HepG2 (cell line): ENCODE measurements around the gene GADD45B. TPM values are rescaled to one million over a fixed set of nuclear protein-coding genes. Genes with fewer than 3 reads are reported as not detected.
A peak's percentile ranks its signal among the peaks of the same experiment; 100 is the strongest.

Experiments used
- ATAC-seq: fragments of 200-7000 bp; cut with Tn5 transposase; 3 replicates; pipeline ENCODE4 v1.9.1; 2020; ENCODE audit warnings: mild to moderate bottlenecking, moderate library complexity
- BruUV-seq: library from RNA; stranded (reverse); fragments of 400-500 nt; replicated peaks from 2 replicates; lab custom pipeline; 2021; lab: Mats Ljungman, UMichigan
- CTCF ChIA-PET: fragments of 300-600 bp; formaldehyde crosslinking; extraction: SDS; loops from one replicate; lab custom pipeline; 2021; ENCODE audit warnings: low total read pairs, inconsistent platforms, low intra/inter-chr PET ratio; lab: Yijun Ruan, JAX
- POLR2A ChIA-PET: fragments of 350-600 bp; sonication (Branson Sonifier 250); formaldehyde crosslinking; loops from one replicate; lab custom pipeline; 2020; ENCODE audit warnings: antibody characterized with exemption, inconsistent platforms; lab: Yijun Ruan, JAX
- DNase-seq: peaks from one replicate; pipeline ENCODE4 v3.0.0-alpha.2; 2015; ENCODE audit warnings: low spot score
- FAIRE-seq: peaks from 3 replicates; lab custom pipeline; 2011; peaks lifted over from hg19 to GRCh38; lab: Jason Lieb, UNC
- H2AFZ ChIP-seq: one replicate; pipeline ENCODE4 v1.6.1; 2011; ENCODE audit warnings: low read length, inconsistent platforms
- H3K27ac ChIP-seq: fragments of 300-600 bp; 3 replicates; pipeline ENCODE4 v1.8.0; 2011; ENCODE audit warnings: mixed run types, mild to moderate bottlenecking, mixed read lengths, low read length, inconsistent platforms; ENCODE audit not compliant: insufficient read depth; ENCODE audit errors: extremely low read length
- H3K27me3 ChIP-seq, 2 experiments: fragments of 200-600 bp in 1 of 2; 2 replicates in 1 of 2; 3 replicates in 1 of 2; pipeline versions ENCODE4 v1.6.0 to v1.8.0; 2011; ENCODE audit warnings: low read length in 2 of 2, mild to moderate bottlenecking in 2 of 2, moderate library complexity in 2 of 2, inconsistent platforms in 1 of 2; ENCODE audit not compliant: insufficient read depth in 2 of 2, control insufficient read depth in 1 of 2
- H3K36me3 ChIP-seq, 2 experiments: fragments of 200-600 bp in 1 of 2; replicated peaks in 1 of 2; 2 replicates in 1 of 2; 3 replicates in 1 of 2; pipeline versions ENCODE4 v1.5.1 to v1.8.0; 2011; ENCODE audit warnings: low read length in 2 of 2, inconsistent platforms in 1 of 2; ENCODE audit not compliant: insufficient read depth in 2 of 2, control insufficient read depth in 1 of 2
- H3K4me1 ChIP-seq: 2 replicates; pipeline ENCODE4 v1.5.1; 2012; ENCODE audit warnings: low read length, inconsistent platforms; ENCODE audit not compliant: insufficient read depth
- H3K4me2 ChIP-seq: 2 replicates; pipeline ENCODE4 v1.6.0; 2011; ENCODE audit warnings: low read depth, low read length, inconsistent platforms
- H3K4me3 ChIP-seq, 3 experiments: fragments of 200-600 bp in 1 of 3; sonication (generic), shearing (Covaris generic) in 1 of 3; replicated peaks in 1 of 3; 2 replicates each; pipeline ENCODE4 v1.5.1; 2011 to 2016; ENCODE audit warnings: low read length in 3 of 3, inconsistent platforms in 2 of 3, low read depth in 2 of 3, mild to moderate bottlenecking in 2 of 3, control low read depth in 1 of 3, mixed read lengths in 1 of 3; ENCODE audit not compliant: insufficient read depth in 1 of 3
- H3K79me2 ChIP-seq: one replicate; pipeline ENCODE4 v1.6.1; 2011; ENCODE audit warnings: low read length, inconsistent platforms; ENCODE audit not compliant: insufficient read depth
- H3K9ac ChIP-seq: 2 replicates; pipeline ENCODE4 v1.6.0; 2011; ENCODE audit warnings: mild to moderate bottlenecking, low read depth, low read length, inconsistent platforms; ENCODE audit not compliant: insufficient read depth
- H3K9me3 ChIP-seq: 2 replicates; pipeline ENCODE4 v1.5.1; 2012; ENCODE audit warnings: mild to moderate bottlenecking, low read length
- H4K20me1 ChIP-seq: 2 replicates; pipeline ENCODE4 v1.6.0; 2011; ENCODE audit warnings: inconsistent platforms, mild to moderate bottlenecking, low read length, moderate library complexity; ENCODE audit not compliant: insufficient read depth
- SMC3 ChIP-seq: IDR thresholded peaks from 2 replicates; pipeline ENCODE4 v1.6.1; 2011; ENCODE audit warnings: low read length, improper control_type of control experiment
- TRIM24 ChIP-seq: sonication (generic); formaldehyde crosslinking; IDR thresholded peaks from 2 replicates; pipeline ENCODE4 v1.8.0; 2022; ENCODE audit warnings: mild to moderate bottlenecking, missing genetic modification reagents
- XBP1 ChIP-seq: sonication (generic); formaldehyde crosslinking; IDR thresholded peaks from 2 replicates; pipeline ENCODE4 v1.5.0; 2020; ENCODE audit warnings: missing genetic modification reagents
- ZBTB40 ChIP-seq, 2 experiments: fragments of 450-650 bp in 1 of 2; sonication (generic) in 1 of 2; formaldehyde crosslinking in 1 of 2; IDR thresholded peaks; 2 replicates each; pipeline versions ENCODE4 v1.6.1 to v1.8.0; 2016 to 2022; ENCODE audit warnings: antibody characterized with exemption in 1 of 2, mild to moderate bottlenecking in 1 of 2, missing genetic modification reagents in 1 of 2
- ZNF775 ChIP-seq: sonication (generic); formaldehyde crosslinking; IDR thresholded peaks from 2 replicates; pipeline ENCODE4 v1.4.0; 2020; ENCODE audit warnings: missing genetic modification reagents, mild to moderate bottlenecking, moderate library complexity, borderline replicate concordance
- WGBS: methylation state at CpG from one replicate; pipeline ENCODE4 v1.1.6; 2017; ENCODE audit warnings: low lambda C conversion rate; 5-methylcytosine and 5-hydroxymethylcytosine counted together
- in situ Hi-C: cut with HindIII; loops from 2 replicates; pipeline ENCODE4 v1.10.0; 2017; ENCODE audit warnings: low pct_unique_long_range_greater_than_20kb; ENCODE audit not compliant: extremely low pct_ligation_motif_present
- intact Hi-C: fragments of 100-400 bp; cut with micrococcal nuclease; formaldehyde crosslinking; loops from one replicate; pipeline ENCODE4 v1.10.0; 2022; ENCODE audit not compliant: unreplicated experiment
- polyA plus RNA-seq, 8 experiments: library from polyadenylated mRNA; depleted of rRNA in 3 of 8; stranded (reverse) in 7 of 8; unstranded in 1 of 8; fragments of >200 nt; fragmentation: Illumina TruSeq in 4 of 8; extraction: Trizol in 4 of 8; gene quantifications; 2 replicates each; pipeline versions ENCODE4 v1.2.1 to v1.2.3, GENCODE V29; 2011 to 2016; ENCODE audit warnings: low read depth in 4 of 8, missing spikeins in 1 of 8, mixed read lengths in 1 of 8; ENCODE audit not compliant: insufficient read depth in 1 of 8
- total RNA-seq, 5 experiments: library from RNA; depleted of rRNA; stranded (reverse); fragments of >200 nt; fragmentation: Illumina TruSeq; extraction: Trizol; gene quantifications; 2 replicates each; pipeline ENCODE4 v1.2.3, GENCODE V29; 2016; ENCODE audit warnings: low read depth in 1 of 5
- TF ChIP-seq, protein P1 (sequence below): sonication (generic); formaldehyde crosslinking; IDR thresholded peaks from 2 replicates; pipeline ENCODE4 v1.4.0; 2020; ENCODE audit warnings: missing genetic modification reagents, borderline replicate concordance

The GADD45B gene
- total and polyA plus RNA-seq, 2 of the 13 experiments (the other 11 are each of a cell fraction or from before 2014, with no cell fraction given) = 4.6 to 34.1 TPM

- ATAC-seq = no peak
- H3K9ac ChIP-seq = no peak overlapping the region
- FAIRE-seq = no peak
- WGBS = 96% methylated on average over 6 of the region's 7 CpGs
- H3K27me3 ChIP-seq = no peaks in the 10 kb centered on the region
- peaks cover 76% of the 10 kb centered on the region for H3K79me2 ChIP-seq
- H3K27ac ChIP-seq = no peak overlapping the region
- no TSS peak for BruUV-seq
- no peak overlapping the region for H2AFZ ChIP-seq
- no peak for DNase-seq
- intact Hi-C loops = no loop called here
- TF ChIP-seq ZNF775 (CRISPR knock-in tag) (no peak), SMC3 (no peak), TRIM24 (CRISPR knock-in tag) (no peak), XBP1 (no peak), ZBTB40 (IDR thresholded peaks at IDR 0.05) (peak; percentile 74), ZBTB40 (CRISPR knock-in tag; IDR thresholded peaks at IDR 0.05) (peak; percentile 98)
- TF ChIP-seq, protein P1, sequence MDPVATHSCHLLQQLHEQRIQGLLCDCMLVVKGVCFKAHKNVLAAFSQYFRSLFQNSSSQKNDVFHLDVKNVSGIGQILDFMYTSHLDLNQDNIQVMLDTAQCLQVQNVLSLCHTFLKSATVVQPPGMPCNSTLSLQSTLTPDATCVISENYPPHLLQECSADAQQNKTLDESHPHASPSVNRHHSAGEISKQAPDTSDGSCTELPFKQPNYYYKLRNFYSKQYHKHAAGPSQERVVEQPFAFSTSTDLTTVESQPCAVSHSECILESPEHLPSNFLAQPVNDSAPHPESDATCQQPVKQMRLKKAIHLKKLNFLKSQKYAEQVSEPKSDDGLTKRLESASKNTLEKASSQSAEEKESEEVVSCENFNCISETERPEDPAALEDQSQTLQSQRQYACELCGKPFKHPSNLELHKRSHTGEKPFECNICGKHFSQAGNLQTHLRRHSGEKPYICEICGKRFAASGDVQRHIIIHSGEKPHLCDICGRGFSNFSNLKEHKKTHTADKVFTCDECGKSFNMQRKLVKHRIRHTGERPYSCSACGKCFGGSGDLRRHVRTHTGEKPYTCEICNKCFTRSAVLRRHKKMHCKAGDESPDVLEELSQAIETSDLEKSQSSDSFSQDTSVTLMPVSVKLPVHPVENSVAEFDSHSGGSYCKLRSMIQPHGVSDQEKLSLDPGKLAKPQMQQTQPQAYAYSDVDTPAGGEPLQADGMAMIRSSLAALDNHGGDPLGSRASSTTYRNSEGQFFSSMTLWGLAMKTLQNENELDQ = no peak
- no peaks in the 10 kb centered on the region for H3K9me3 ChIP-seq
- in situ Hi-C loops = no loop called here
- 0 out of 2 replicates have a peak, but pooled peaks cover 11% of the 10 kb centered on the region for H4K20me1 ChIP-seq
- no peak overlapping the region for H3K4me2 ChIP-seq
- no peak overlapping the region for H3K4me3 ChIP-seq
- ChIA-PET CTCF (no interaction called here), POLR2A (no interaction called here)
- peaks cover 6 to 25% of the 10 kb centered on the region in 2 experiments; a peak in 1 of 5 replicates for H3K36me3 ChIP-seq
- H3K4me1 ChIP-seq = peaks cover 16% of the 10 kb centered on the region
Measured at GRCh38 chr19:2451138-2451537, 24.8 kb upstream of the GADD45B start.
